NCI-H1048 (cell line): ENCODE measurements around the gene WWOX.

Experiments
- DNase-seq: peaks from one replicate; lab custom pipeline; 2025; lab: John Stamatoyannopoulos, UW

The WWOX gene

DNA sequence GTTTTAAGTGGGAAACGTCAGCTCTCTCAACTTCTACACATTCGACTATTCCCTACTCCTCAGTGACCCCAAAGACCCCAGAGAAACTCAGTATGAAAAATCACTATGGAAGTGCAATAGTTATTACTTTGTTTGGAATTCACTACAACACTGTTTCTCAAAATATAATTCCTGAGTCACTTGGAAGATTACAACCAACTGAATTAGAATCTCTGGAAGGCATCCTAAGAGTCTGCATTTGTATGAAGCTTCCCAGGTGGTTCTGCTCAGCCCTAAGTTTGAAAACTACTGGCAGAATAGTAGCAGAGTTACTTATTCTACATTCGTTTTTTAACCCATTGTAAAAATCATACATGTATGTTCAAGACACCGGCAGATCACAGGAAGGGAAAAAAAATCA is 975.5 kb downstream of the WWOX start:
- no peak for DNase-seq

DNA sequence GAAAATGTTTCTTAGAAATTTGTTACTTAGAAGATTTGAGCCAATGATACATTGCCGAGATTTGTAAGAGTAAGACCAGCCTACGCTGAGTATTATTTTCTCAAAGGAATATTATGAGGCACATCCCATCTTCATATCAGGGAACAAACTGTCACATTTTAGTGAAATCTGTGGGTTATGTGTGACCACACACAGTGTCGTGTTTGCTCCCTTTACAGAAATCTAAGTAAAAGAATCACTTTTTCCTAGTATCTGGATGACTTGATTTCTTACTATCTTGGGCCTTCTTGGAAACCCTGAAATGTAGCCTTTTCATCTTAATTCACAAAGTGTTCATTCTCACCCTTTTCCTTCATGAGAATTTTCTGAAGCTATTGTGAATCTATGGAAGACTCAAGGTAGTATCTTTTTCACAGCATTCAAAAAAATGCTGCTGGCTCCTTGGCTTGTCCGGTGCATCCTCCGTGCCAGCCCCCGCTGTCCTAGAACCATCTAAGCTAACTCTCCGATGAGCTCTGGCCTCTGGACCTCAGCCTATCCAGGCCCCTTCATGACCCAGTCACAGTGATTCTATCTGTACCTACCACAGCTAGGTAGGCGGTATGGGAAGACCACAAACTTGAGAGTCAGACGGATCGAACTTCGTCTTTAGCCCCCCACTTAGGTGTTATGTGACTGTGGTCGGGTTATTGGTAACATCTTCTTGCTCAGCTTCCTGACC is 976.8 kb downstream of the WWOX start:
- no peak for DNase-seq

DNA sequence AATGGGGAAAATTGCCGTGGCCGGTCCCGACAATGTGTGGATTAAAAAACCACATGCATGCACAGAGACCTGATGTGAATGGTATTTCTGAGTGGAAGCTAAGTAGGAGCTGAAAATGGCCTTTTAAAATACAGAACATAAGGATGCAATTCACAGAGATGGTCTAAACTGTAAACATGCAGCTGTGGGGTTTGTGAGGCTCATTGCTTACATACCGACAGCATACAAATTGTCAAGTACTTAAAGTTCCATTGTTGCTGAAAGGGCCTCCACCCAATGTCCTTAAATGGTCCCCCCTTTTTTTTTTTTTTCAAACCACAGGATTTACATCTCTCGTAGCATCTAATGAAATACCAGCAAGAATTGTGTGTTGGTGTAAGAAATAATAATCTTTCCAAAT is 977.9 kb downstream of the WWOX start:
- no peak for DNase-seq

DNA sequence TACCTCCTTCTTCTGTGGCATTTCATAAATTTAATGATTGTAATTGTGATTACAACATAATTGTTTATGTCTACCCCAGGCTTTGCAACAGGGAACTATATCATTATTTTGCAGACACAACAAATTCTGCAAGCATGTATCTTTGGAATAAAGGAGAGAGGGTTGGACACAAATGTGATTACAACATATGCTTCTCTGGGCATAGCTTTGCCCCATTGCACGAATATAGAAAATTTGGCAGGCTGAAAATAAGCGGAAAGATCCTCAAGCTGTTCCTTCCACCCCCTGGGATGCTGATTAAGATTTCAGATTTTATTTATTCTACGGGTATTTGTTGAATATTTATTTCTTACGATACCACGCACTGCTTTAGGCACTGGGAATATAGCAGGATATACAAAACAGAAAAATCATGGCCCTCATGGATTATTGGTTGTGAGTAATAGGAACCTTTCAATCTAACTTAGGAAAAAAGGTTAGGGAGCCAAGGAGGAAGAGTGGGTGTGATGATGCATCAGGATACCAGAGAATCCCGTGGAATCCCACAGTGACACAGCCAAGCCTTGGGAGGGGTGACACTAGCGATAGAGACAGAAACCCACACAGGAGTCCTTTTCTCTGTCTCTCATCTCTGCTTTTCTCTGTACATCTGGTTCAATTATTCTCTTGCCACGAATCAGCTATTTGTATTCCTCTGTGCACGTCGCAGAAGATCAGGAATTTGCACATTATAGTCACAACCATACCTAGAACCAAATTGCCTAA is 980.4 kb downstream of the WWOX start:
- no peak for DNase-seq

DNA sequence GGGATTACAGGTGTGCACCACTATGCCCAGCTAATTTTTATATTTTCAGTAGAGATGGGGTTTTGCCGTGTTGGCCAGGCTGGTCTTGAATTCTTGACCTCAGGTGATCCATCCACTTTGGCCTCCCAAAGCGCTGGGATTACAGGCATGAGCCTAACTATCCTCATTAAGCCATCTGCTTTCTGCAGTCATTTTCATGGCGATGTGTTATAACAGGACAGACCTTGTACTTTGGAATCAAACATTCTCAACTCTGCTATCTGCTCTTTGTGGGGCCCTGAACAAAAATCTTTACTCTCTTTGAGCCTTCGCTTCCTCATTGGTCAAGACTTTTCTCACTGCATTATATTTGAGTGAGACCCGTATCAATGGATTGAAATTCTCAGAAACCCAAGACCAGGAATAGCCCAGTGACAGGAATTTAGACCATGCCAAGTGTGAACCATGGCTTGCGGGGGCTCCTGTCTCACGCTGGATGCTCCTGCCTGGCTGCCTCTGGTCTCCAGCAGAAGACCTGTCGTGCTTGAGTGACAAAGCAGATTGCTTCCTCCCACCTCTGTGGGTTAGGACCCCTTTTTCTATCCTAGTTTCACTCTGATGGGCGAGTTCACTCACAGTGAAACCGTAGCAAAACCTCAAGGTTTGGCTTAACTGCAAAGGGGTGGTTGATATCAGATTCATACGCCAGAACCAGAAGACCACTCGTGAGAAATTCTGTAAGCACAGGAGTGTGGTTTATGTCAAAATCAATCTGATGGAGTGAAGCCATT is 982.0 kb downstream of the WWOX start:
- DNase-seq: no peak

DNA sequence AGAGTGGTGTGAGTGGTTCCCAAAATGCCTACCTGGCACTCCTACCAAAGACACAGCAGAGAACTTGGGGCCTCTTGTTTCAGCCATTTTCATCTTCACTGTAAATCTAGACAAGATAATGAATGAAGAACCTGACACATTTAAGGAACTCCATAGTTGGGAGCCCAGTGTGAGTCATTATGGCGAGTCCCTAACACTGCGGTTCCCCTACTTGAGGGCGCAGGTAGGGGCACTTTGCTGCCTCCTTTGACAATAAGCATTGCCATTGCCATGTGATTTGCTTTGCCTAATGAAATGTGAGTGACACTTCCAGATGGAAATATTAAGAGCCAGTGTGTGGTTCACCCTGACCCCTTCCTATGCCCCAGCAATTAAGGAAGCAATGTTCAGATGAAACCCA is 983.5 kb downstream of the WWOX start:
- no peak for DNase-seq

DNA sequence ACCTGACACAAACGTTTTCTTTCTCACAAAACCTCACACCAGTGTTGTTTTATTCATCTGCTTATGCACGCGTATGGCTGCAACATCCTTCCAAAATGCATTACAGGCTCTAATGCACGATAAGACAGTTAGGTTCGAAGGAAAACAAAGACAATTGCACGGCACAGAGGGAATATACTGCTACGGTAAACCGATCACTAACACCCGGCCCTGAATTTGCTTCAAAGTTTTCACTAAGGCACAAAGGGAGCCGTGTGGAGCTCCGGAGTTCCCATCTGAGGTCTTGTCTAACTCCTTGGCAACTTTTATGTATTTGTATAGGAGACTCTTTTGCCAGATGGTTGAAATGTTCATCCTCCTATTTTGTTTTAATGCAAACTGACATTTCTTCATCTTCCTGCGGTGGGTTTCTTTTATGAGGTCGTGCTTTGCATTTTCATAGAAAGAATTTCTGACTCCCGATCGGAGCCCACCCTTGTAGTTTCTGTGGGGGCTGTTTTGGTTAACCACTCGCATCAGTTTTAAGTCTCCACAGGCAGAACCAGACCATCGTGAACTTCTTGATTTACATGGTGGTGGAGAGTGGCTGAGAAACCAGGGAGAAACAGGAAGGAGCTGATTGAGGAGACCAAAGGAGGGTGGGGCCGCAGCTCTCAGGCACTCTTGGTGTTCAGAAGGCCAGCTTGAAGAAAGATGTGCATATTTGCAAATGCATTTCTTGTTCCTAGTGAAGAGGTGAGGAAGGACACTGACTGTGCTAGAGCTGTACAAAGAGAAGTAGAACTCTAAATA is 984.2 kb downstream of the WWOX start:
- DNase-seq: no peak

DNA sequence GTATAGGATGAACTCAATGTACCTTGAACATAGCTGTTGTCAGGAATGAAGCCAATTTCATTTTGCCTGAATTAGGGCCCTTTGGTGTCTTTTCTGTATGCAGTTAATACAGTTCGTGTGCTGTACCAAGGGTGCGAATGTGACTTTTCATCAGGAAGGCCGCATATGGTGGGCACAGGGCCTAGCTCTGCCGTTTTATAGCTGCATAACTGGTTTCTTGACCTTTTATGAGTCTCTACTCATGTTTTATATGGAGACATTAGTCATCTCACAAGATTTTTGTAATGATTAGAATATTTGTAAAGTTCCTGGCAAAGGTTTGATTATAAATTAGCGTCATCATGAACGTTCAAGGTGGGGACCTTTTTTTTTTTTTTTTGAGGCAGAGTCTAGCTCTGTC is 989.5 kb downstream of the WWOX start:
- no peak for DNase-seq

DNA sequence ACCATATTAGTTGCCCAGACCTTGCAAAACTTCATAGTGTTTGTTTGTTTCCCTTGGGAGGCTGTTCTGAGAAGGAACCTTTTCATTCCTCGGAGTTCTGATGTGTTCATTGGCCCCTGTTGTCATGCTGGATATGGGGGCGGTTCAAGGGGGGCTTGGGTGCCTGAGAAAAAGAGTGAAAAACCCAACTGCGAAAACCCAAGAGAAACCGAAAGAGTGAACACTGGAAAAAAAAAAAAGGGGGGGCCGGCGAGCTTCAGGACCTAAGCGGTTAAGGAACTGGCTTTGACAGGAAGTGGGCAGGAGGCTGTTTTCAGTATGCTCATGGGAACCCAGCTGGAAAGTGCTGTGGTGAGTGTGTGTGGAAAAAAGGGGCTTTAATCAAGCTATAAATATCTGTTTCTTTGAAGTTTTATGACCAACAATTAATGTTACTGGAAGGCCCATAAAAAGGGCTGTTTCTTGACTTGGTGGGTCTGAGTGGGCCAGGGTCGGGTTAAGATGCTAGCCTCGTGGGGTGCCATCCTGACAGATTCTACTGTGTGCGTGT is 990.4 kb downstream of the WWOX start:
- DNase-seq: no peak

DNA sequence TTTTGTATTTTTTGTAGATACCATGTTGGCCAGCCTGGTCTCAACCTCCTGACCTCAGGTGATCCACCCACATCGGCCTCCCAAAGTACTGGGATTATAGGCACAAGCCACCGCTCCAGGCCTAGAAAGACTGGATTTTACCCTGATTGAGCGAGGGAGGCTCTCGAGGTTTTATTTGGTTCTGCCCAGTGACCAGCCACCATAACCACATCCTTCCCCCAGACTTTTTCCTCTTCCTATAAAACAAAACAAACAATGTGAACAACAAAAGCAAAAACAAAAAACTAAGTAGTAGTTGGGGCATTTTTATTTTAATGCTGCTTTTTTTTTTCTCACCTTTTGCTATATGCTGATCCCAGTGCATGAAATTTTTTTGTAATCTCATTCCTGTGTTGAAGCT is 991.5 kb downstream of the WWOX start:
- no peak for DNase-seq

DNA sequence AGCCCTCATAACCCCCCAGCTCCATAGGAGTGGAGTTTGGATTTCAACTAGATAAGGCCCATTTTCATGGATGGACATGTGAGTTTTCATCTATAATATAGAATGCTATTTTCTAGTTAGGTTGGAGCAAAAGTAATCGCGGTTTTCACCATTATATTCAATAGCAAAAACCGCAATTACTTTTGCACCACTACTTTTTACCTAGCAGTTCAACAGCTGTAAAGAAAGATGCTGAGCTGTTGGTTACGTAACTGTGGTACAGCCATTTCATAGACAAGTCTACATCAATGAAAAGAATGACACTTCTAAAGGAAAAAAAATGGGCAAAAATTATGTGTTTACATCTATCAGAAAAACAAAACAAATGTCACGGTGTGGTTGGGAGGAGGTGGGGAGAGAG is 993.4 kb downstream of the WWOX start:
- no peak for DNase-seq

DNA sequence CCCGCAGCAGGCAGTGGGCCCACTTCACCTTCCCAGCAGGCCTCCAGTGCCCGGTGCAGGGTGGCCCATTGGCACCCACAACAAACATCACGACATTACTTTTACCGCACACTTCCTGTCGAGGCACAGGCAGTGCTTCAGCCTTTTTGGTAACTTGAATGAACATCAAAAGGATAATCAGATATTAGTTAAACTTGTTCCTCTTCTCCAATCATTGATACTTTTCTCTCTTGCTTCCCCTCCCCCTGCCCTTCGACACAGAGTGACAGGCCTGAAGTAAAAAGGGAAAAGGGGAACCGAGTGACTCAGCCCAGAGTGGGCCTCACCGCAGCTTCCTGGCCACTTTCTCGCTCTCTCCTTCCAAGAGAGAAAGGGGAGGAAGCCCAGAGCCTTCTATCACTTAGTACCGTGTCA is 994.1 kb downstream of the WWOX start:
- no peak for DNase-seq

DNA sequence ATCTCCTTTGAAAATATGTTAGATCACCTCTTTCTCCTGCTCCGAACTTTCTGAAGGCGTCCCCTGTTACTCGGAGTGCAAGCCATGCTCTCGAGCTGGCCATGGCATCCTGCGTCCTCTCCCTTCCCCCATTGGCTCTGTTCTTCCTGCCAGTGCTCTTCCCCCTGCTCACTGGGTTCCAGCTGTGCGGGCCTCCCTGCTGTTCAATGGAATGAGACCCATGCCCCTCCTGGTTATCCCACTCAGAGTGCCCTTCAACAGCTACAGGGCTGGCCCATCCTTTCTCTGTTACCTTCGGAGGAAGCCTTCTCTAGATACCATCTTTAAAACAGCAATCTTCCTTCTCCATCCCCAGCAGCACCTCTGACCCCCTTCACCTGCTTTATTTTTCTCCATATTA is 996.8 kb downstream of the WWOX start:
- no peak for DNase-seq

DNA sequence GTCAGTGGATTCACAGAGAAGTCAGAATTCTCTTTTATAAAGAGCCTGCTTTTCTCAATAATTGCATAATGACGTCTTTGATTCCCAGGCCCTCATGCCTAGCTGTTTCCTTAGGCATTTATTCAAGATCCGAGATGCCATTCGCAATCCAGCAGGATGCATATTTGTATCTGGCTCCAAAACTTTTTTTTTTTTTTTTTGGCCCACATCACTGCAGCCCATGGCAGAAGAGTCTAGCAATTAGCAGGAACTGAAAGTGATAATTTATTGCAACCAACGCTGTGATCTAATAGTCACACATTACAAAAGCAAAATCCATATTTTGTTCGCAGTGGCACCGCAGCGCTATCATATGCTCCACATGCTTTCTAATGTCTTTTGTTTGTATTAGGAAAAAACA is 997.7 kb downstream of the WWOX start:
- no peak for DNase-seq

DNA sequence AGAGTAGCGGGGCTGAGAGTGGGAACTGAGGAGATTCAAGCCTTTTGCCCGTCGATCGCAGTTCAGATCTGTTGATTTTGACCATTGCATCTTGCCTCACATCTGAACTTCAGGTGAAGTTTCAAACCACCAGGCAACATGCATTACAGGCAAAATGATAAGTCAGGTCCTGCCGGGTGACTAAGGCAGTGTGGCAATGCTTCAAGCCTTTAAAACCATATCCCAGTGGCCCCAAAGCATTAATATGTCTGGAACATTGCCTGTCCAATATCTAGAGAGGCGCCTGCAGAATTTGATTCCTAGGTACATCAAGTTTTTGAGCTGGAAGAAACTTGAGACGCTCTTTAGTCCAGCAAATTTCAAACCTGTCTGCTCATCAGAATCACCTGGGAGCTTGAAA is 998.3 kb downstream of the WWOX start:
- no peak for DNase-seq

DNA sequence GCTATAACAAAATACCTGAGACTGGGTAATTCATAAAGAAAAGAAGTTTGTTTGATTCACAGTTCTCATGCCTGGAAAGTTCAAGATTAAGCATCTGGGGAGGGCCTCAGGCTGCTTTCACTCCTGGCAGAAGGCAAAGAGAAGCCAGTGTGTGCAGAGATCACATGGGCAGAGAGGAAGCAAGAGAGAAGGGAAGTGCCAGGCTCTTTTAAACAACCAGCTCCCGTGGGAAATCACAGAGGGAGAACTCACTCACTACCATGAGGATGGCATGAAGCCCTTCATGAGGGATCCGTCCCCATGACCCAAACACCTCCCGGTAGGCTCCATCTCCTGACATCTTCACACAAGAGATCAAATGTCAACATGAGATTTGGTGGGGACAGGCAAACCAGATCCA is 999.5 kb downstream of the WWOX start:
- DNase-seq: no peak

DNA sequence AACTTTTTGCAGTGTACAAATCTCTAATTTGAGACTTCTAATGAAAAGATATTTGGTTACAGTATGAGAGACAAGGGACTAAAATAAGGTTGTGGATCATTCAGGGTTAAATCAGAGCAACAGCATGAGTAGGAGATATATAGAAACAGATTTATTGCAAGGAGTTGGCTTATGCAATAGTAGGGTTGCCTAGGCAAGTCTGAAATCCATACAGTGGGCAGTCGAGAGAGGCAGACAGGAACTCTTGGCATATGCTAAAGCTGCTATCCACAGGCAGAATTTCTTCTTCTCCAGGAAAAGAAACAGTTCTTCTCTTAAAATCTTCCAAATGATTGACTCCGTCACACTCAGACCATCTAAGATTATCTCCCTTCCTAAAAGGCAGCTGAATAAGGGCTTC is 1000.3 kb downstream of the WWOX start:
- no peak for DNase-seq

DNA sequence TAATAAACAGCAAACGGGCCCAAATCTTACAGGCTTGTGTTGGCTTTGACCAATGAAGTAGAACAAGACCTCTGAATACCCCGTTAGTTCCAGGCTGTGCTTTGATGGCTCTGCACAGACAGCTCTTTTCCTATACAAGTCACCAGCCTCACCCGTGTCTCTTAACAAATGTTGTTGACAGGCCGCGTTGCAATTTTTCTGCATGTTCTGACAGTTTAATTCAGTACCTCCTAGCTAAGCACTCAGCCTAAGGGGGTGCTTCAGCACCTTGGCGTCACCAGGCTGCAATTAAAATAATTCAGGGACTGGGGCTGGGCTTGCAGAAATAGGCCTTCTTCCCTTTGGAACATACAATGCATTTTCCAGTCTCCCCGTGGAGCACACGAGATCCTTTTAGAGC is 1001.0 kb downstream of the WWOX start:
- DNase-seq: no peak

DNA sequence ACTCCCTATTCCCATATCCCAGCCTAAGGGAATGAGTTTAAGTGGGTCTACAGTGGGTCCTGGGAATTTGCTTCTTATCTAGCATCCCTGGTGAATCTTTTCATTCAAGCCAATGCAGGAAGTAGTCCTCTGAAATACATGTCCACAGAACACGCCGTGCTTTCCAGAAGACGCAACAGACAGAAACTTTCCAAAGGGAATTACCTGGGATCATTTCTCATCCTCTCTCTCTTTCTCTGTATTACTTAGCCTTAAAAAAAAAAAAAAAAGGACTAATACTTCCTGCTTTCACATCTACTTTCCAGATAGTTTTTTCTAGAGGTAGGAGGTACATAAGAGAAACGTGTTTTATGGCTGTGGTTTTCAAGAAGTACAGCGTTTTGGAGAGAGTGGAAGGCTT is 1002.0 kb downstream of the WWOX start:
- no peak for DNase-seq

DNA sequence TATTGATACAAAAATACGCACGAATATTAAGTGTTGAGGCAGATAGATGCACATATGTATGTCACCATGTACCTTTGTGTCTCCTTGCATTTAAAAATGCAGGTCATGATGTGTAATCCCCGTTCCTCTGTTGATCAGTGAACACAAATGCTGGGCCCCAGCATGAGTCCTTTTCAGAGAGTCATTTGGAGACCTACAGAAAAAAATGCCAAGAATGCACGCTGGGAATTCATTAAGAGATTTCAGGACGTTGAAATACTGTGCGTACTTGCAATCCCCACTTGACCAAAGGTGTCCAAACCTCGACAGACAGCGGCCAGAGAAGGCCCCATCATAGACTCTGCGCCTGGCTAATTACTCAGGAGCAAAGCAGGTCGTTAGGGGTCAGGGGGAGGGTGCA is 1005.1 kb downstream of the WWOX start:
- no peak for DNase-seq

DNA sequence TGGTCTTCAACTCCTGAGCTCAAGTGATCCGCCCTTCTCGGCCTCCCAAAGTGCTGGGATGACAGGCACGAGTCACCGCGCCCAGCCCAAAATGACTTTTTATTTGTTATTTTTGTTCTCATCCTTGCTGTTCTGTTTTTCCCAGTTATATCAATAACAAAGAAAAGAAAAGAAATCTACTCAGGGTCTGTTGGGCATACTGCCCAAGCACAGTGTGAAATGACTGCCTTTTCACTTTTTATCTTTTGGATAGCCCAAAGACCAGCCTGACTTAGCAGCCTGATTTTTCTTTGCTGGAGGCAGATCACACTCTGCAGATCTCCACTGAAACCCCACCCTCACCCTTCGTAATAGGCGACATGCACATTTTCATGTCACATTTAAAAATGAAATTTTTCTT is 1007.8 kb downstream of the WWOX start:
- no peak for DNase-seq

DNA sequence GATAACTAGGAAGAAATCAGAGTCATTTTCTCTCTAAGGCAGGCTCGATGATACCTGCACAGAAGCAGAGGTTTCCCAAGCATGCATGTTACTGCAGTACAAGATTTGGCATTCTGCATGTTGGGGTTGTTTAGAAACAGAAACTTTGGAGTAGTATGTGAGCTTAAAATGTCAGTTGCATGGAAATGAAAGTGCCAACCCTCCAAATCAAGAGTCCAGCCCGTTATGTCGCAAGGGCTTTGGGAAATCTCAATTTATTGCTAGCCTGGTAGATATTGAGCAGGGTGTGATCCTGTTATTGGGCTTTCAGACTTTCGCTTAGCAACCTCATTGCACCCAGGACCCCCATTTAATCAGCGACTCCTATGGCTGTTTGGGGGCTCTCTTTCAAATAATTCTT is 1010.3 kb downstream of the WWOX start:
- DNase-seq: no peak
